K562 (cell line): ENCODE data around the gene ZDHHC18. TPM values are rescaled to one million over a fixed set of nuclear protein-coding genes. Genes with fewer than 3 reads are reported as not detected.
A peak's percentile ranks its signal among the peaks of the same experiment; 100 is the strongest.

ENCODE experiments used
- HDAC1 ChIP-seq, 2 experiments: fragments of 450-650 bp; IDR thresholded peaks; 2 replicates each; pipeline ENCODE4 v1.6.1; 2016 to 2017; ENCODE audit warnings: inconsistent platforms in 1 of 2, mild to moderate bottlenecking in 1 of 2, moderate library complexity in 1 of 2
- KDM4B ChIP-seq, 2 experiments: fragments of 450-650 bp in 1 of 2; sonication (generic) in 1 of 2; IDR thresholded peaks; 2 replicates each; pipeline ENCODE4 v1.6.1; 2016 to 2017; ENCODE audit warnings: borderline replicate concordance in 2 of 2, antibody characterized with exemption in 1 of 2, low read depth in 1 of 2, mild to moderate bottlenecking in 1 of 2
- MAZ ChIP-seq, 2 experiments: fragments of 450-650 bp in 1 of 2; sonication (generic) in 1 of 2; formaldehyde crosslinking; IDR thresholded peaks in 1 of 2; conservative IDR thresholded peaks in 1 of 2; 2 replicates each; pipeline versions ENCODE4 v1.4.0 to v1.5.0; 2020; ENCODE audit warnings: mild to moderate bottlenecking in 1 of 2, missing genetic modification reagents in 1 of 2
- MTA3 ChIP-seq: fragments of 450-650 bp; formaldehyde crosslinking; IDR thresholded peaks from 2 replicates; pipeline ENCODE4 v1.6.1; 2017; ENCODE audit warnings: mild to moderate bottlenecking, borderline replicate concordance
- MYC ChIP-seq, 2 experiments: fragments of 250-450 bp in 1 of 2; sonication (Bioruptor Pico) in 1 of 2; IDR thresholded peaks; 2 replicates each; pipeline versions ENCODE4 v1.5.1 to v1.6.1; 2012 to 2021; ENCODE audit warnings: low read depth in 2 of 2, borderline replicate concordance in 1 of 2, improper control_type of control experiment in 1 of 2, low read length in 1 of 2, mild to moderate bottlenecking in 1 of 2, moderate library complexity in 1 of 2
- NKRF ChIP-seq: fragments of 450-650 bp; IDR thresholded peaks from 2 replicates; pipeline ENCODE4 v1.6.1; 2016; ENCODE audit warnings: borderline replicate concordance
- PCBP1 ChIP-seq: fragments of 200-400 bp; formaldehyde crosslinking; IDR thresholded peaks from 2 replicates; pipeline ENCODE4 v1.6.1; 2018; ENCODE audit warnings: mild to moderate bottlenecking, low read depth, low read length; ENCODE audit not compliant: poor library complexity, severe bottlenecking
- PTRF ChIP-seq: fragments of 450-650 bp; IDR thresholded peaks from 2 replicates; pipeline ENCODE4 v1.6.1; 2016; ENCODE audit warnings: mild to moderate bottlenecking, missing genetic modification characterization, missing compliant biosample characterization
- SP1 ChIP-seq: sonication (generic); formaldehyde crosslinking; IDR thresholded peaks from 2 replicates; pipeline ENCODE4 v1.8.1; 2022; ENCODE audit warnings: mild to moderate bottlenecking, missing genetic modification reagents
- TFAM ChIP-seq: fragments of 250-450 bp; sonication (Bioruptor Pico); conservative IDR thresholded peaks from 2 replicates; pipeline ENCODE4 v1.5.0; 2021; ENCODE audit warnings: mild to moderate bottlenecking, moderate library complexity
- ZNF695 ChIP-seq: fragments of 450-650 bp; formaldehyde crosslinking; IDR thresholded peaks from 2 replicates; pipeline ENCODE4 v1.4.0; 2020; ENCODE audit warnings: mild to moderate bottlenecking, moderate library complexity
- polyA plus RNA-seq, 8 experiments: library from polyadenylated mRNA; depleted of rRNA in 4 of 8; stranded (reverse) in 5 of 8; unstranded in 3 of 8; fragments of >200 nt; fragmentation: Nextera tagmentation in 2 of 8; fragmentation: Illumina TruSeq in 1 of 8; extraction: Ambion mirVana in 2 of 8; extraction: Trizol in 1 of 8; gene quantifications; 2 replicates each; pipeline versions ENCODE4 v1.2.1 to v1.2.3, GENCODE V29; 2011 to 2014; ENCODE audit warnings: inconsistent platforms in 1 of 8, missing spikeins in 1 of 8
- total RNA-seq, 7 experiments: library from RNA; depleted of rRNA in 6 of 7; stranded (reverse); fragments of >200 nt in 6 of 7; fragmentation: Illumina TruSeq in 2 of 7; extraction: Trizol in 2 of 7; gene quantifications; 2 replicates each; pipeline versions ENCODE4 v1.2.1 to v1.2.3, GENCODE V29; 2011 to 2021; ENCODE audit warnings: low replicate concordance in 1 of 7
- TF ChIP-seq, protein P1 (sequence below): sonication (generic); formaldehyde crosslinking; IDR thresholded peaks from 2 replicates; pipeline ENCODE4 v1.8.0; 2022; ENCODE audit warnings: missing genetic modification reagents, mild to moderate bottlenecking, moderate library complexity, borderline replicate concordance
- TF ChIP-seq, protein P2 (sequence below): fragments of 250-450 bp; sonication (Bioruptor Pico); IDR thresholded peaks from 2 replicates; pipeline ENCODE4 v1.4.0; 2020
- TF ChIP-seq, protein P3 (sequence below): fragments of 250-450 bp; sonication (Bioruptor Pico); IDR thresholded peaks from 2 replicates; pipeline ENCODE4 v1.9.0; 2021; ENCODE audit warnings: mild to moderate bottlenecking
- TF ChIP-seq, protein P4 (sequence below), 2 experiments: fragments of 450-650 bp; IDR thresholded peaks; 2 replicates each; pipeline ENCODE4 v1.6.1; 2018; ENCODE audit warnings: mild to moderate bottlenecking in 2 of 2, low read depth in 1 of 2; ENCODE audit not compliant: partially characterized antibody in 2 of 2

The ZDHHC18 gene
- total and polyA plus RNA-seq, 9 of the 15 experiments (the other 6 are each of a cell fraction or from before 2014, with no cell fraction given), result 0.42 to 35.6 (median 15.8) TPM

DNA sequence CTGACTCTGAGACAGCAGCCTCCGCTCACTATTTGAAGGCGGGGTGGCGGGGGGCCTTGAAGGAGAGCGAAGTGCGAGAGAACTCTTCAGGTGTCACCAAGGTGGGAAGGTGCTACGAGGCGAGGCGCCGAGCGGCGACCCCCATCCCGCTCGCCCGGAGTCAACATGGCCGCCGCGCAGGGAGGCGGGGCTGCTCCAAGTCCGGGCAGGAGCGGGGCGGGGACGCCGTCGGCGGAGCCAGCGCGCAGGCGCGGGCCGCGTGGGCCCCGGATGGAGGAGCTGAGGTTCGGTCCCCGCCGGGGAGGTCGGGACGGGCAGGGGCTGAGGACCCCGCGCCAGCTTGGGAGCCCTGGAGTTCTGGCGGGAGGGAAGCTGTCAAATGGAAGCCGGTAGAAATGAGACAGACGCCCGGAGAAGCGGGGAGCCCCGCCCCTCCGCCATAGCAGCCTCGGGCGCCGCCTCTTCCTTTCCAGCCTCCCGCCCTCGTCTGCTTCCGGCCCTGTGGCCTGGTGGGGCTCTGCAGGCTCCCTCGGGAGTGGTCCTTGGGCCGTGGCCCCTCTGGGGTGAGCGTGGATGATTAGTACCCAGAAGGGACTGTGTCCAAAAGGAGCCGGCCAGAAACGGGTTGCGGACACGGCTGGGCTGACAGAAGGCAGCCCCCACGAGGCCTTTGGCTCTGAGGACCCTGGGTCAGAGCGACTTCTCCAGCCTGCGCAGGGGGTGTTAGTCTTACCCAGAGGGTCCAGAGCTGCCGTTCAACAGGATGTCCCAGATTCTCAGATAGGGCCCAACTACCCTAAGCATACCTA is 38.6 kb upstream of the ZDHHC18 start, which contains the start of gene PIGV (continued):
- TF ChIP-seq, protein P1, sequence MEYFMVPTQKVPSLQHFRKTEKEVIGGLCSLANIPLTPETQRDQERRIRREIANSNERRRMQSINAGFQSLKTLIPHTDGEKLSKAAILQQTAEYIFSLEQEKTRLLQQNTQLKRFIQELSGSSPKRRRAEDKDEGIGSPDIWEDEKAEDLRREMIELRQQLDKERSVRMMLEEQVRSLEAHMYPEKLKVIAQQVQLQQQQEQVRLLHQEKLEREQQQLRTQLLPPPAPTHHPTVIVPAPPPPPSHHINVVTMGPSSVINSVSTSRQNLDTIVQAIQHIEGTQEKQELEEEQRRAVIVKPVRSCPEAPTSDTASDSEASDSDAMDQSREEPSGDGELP (CRISPR knock-in tag), result peak; percentile 62
- TF ChIP-seq SP1 (CRISPR knock-in tag) (peak; percentile 69), ZNF695 (CRISPR knock-in tag) (peak; percentile 17; the same call in 1 of the 2 replicates), MTA3 (peak; percentile 74), PTRF (tag) (no peak), KDM4B (IDR thresholded peaks at IDR 0.05; ENCODE audit: borderline replicate concordance in 2 of 2, low read depth in 1 of 2) (peak in 1 of 2 experiments; percentile 82; a peak in 1 of 4 replicates), PCBP1 (peak; percentile 89), MAZ (CRISPR knock-in tag; conservative IDR thresholded peaks at IDR 0.05 in 1 of 2, IDR thresholded peaks at IDR 0.05 in 1 of 2) (peak; percentile 82 to 96), TFAM (CRISPR knock-in tag) (no peak), NKRF (0 out of 2 replicates have a peak, but pooled peaks have one; percentile 32), HDAC1 (IDR thresholded peaks at IDR 0.05) (peak in 1 of 2 experiments; percentile 17; a peak in 1 of 4 replicates), MYC (IDR thresholded peaks at IDR 0.05; ENCODE audit: low read depth, low read length) (0 out of 2 replicates have a peak, but pooled peaks have one; percentile 53), MYC (CRISPR knock-in tag; IDR thresholded peaks at IDR 0.05; ENCODE audit: borderline replicate concordance, low read depth) (peak; percentile 88; the same call in 1 of the 2 replicates)
- TF ChIP-seq, protein P2, sequence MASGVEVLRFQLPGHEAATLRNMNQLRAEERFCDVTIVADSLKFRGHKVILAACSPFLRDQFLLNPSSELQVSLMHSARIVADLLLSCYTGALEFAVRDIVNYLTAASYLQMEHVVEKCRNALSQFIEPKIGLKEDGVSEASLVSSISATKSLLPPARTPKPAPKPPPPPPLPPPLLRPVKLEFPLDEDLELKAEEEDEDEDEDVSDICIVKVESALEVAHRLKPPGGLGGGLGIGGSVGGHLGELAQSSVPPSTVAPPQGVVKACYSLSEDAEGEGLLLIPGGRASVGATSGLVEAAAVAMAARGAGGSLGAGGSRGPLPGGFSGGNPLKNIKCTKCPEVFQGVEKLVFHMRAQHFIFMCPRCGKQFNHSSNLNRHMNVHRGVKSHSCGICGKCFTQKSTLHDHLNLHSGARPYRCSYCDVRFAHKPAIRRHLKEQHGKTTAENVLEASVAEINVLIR, result no peak; the same call in 1 of the 2 replicates
- TF ChIP-seq, protein P3, sequence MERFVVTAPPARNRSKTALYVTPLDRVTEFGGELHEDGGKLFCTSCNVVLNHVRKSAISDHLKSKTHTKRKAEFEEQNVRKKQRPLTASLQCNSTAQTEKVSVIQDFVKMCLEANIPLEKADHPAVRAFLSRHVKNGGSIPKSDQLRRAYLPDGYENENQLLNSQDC (CRISPR knock-in tag), result peak; percentile 12; the same call in 1 of the 2 replicates
- TF ChIP-seq, protein P4, sequence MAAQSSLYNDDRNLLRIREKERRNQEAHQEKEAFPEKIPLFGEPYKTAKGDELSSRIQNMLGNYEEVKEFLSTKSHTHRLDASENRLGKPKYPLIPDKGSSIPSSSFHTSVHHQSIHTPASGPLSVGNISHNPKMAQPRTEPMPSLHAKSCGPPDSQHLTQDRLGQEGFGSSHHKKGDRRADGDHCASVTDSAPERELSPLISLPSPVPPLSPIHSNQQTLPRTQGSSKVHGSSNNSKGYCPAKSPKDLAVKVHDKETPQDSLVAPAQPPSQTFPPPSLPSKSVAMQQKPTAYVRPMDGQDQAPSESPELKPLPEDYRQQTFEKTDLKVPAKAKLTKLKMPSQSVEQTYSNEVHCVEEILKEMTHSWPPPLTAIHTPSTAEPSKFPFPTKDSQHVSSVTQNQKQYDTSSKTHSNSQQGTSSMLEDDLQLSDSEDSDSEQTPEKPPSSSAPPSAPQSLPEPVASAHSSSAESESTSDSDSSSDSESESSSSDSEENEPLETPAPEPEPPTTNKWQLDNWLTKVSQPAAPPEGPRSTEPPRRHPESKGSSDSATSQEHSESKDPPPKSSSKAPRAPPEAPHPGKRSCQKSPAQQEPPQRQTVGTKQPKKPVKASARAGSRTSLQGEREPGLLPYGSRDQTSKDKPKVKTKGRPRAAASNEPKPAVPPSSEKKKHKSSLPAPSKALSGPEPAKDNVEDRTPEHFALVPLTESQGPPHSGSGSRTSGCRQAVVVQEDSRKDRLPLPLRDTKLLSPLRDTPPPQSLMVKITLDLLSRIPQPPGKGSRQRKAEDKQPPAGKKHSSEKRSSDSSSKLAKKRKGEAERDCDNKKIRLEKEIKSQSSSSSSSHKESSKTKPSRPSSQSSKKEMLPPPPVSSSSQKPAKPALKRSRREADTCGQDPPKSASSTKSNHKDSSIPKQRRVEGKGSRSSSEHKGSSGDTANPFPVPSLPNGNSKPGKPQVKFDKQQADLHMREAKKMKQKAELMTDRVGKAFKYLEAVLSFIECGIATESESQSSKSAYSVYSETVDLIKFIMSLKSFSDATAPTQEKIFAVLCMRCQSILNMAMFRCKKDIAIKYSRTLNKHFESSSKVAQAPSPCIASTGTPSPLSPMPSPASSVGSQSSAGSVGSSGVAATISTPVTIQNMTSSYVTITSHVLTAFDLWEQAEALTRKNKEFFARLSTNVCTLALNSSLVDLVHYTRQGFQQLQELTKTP (IDR thresholded peaks at IDR 0.05; ENCODE audit: low read depth in 1 of 2, partially characterized antibody in 2 of 2), result no peak
